Measurements from ENCODE around the gene CNST. TPM values are rescaled to one million over a fixed set of nuclear protein-coding genes. Genes with fewer than 3 reads are reported as not detected.

The CNST gene
- total and polyA plus RNA-seq, 2 of the 13 experiments (the other 11 are each of a cell fraction or from before 2014, with no cell fraction given): 6.3 to 12.4 TPM

DNA sequence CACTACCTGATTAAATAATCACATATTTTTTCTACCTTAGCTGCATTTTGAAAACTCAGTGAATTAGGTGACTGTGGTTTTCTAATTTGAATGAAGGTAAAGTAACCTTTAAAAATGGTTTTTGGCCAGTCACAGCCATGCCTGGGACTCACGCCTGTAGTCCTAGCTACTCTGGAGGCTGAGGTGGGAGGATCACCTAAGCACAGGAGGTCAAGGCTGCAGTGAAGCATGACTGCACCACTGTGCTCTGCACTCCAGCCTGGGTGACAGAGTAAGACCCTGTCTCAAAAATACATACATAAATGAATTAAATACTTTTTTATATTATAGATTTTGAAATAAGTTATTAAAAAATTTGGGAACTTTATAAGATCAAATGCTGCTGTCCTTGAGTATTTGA, 5.7 kb downstream of the CNST start:
- FAIRE-seq (no peak), DNase-seq (ENCODE audit: low spot score) (no peak), ATAC-seq (no peak)
- Histone ChIP-seq H4K20me1 (ENCODE audit: insufficient read depth, low read length) (0 out of 2 replicates have a peak, but pooled peaks cover 2% of the 10 kb centered on the region), H3K36me3 (replicated peaks in 1 of 2; ENCODE audit: control insufficient read depth in 1 of 2, insufficient read depth in 2 of 2, low read length in 2 of 2) (no peaks in the 10 kb centered on the region; a peak in 1 of 5 replicates), H3K4me1 (ENCODE audit: insufficient read depth, low read length) (peaks cover 40% of the 10 kb centered on the region), H3K27ac (ENCODE audit: extremely low read length, insufficient read depth, low read length) (no peak overlapping the region), H3K27me3 (ENCODE audit: control insufficient read depth in 1 of 2, insufficient read depth in 2 of 2, low read length in 2 of 2) (no peaks in the 10 kb centered on the region), H3K9me3 (ENCODE audit: low read length) (no peaks in the 10 kb centered on the region), H3K79me2 (ENCODE audit: insufficient read depth, low read length) (peaks cover 62% of the 10 kb centered on the region), H3K4me3 (replicated peaks in 1 of 3; ENCODE audit: insufficient read depth in 1 of 3, low read depth in 2 of 3, low read length in 3 of 3) (no peak overlapping the region), H3K9ac (ENCODE audit: insufficient read depth, low read depth, low read length) (no peak overlapping the region), H2AFZ (ENCODE audit: low read length) (no peak overlapping the region), H3K4me2 (ENCODE audit: low read depth, low read length) (no peak overlapping the region)
- in situ Hi-C loops (cut with HindIII; ENCODE audit: extremely low pct_ligation_motif_present, low pct_unique_long_range_greater_than_20kb) (no loop called here), intact Hi-C loops (cut with micrococcal nuclease; ENCODE audit: unreplicated experiment) (no loop called here)
- WGBS (ENCODE audit: low lambda C conversion rate): 100% methylated on average over 1 of the region's 1 CpG
- ChIA-PET POLR2A (interaction anchor here (1.9 kb wide), 1 partner anchor 11 kb away, joined by 8 read pairs; no protein-coding TSS in a partner anchor), CTCF (ENCODE audit: low intra/inter-chr PET ratio, low total read pairs) (no interaction called here)
- BruUV-seq (replicated peaks): no TSS peak
- peak; percentile 91 for TF ChIP-seq ZNF770 (CRISPR knock-in tag; IDR thresholded peaks at IDR 0.05)
- TF ChIP-seq ARNT2 (CRISPR knock-in tag; IDR thresholded peaks at IDR 0.05; ENCODE audit: low read depth): no peak
- TF ChIP-seq PHB2 (IDR thresholded peaks at IDR 0.05; ENCODE audit: partially characterized antibody): no peak

DNA sequence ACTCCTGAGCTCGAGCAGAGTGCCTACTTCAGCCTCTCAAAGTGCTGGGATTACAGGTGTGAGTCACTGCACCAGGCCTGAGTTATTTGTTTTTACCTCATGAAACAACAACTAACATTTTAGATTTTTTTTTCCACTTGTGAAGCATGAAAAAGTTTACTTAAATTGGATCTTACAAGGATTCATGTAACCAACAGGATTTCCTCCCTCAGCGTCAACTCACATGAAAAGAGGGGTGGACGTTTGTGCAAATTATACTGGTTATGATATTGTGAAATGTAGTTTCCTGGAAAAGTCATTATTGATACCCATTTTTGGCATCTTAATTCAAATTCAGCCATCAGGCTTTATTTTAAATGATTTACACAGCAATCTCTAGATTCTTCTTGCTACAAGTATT, 6.5 kb downstream of the CNST start:
- ChIA-PET POLR2A (interaction anchor here (1.3 kb wide), 1 partner anchor 10 kb away, joined by 6 read pairs; no protein-coding TSS in a partner anchor), CTCF (ENCODE audit: low intra/inter-chr PET ratio, low total read pairs) (no interaction called here)
- Histone ChIP-seq H3K4me2 (ENCODE audit: low read depth, low read length) (no peak overlapping the region), H3K79me2 (ENCODE audit: insufficient read depth, low read length) (peaks cover 62% of the 10 kb centered on the region), H4K20me1 (ENCODE audit: insufficient read depth, low read length) (0 out of 2 replicates have a peak, but pooled peaks cover 2% of the 10 kb centered on the region), H3K4me3 (replicated peaks in 1 of 3; ENCODE audit: insufficient read depth in 1 of 3, low read depth in 2 of 3, low read length in 3 of 3) (no peak overlapping the region), H3K9me3 (ENCODE audit: low read length) (no peaks in the 10 kb centered on the region), H2AFZ (ENCODE audit: low read length) (no peak overlapping the region), H3K9ac (ENCODE audit: insufficient read depth, low read depth, low read length) (no peak overlapping the region), H3K36me3 (replicated peaks in 1 of 2; ENCODE audit: control insufficient read depth in 1 of 2, insufficient read depth in 2 of 2, low read length in 2 of 2) (no peaks in the 10 kb centered on the region; a peak in 1 of 5 replicates), H3K27ac (ENCODE audit: extremely low read length, insufficient read depth, low read length) (no peak overlapping the region), H3K27me3 (ENCODE audit: control insufficient read depth in 1 of 2, insufficient read depth in 2 of 2, low read length in 2 of 2) (no peaks in the 10 kb centered on the region), H3K4me1 (ENCODE audit: insufficient read depth, low read length) (peaks cover 45% of the 10 kb centered on the region)
- no peak for DNase-seq (ENCODE audit: low spot score)
- no TSS peak for BruUV-seq (replicated peaks)
- intact Hi-C loops (cut with micrococcal nuclease; ENCODE audit: unreplicated experiment) (no loop called here), in situ Hi-C loops (cut with HindIII; ENCODE audit: extremely low pct_ligation_motif_present, low pct_unique_long_range_greater_than_20kb) (no loop called here)
- FAIRE-seq: no peak
- no peak for ATAC-seq
- WGBS (ENCODE audit: low lambda C conversion rate): 92% methylated on average over 3 of the region's 3 CpGs
- no peak for TF ChIP-seq HNF1A (IDR thresholded peaks at IDR 0.05; ENCODE audit: low read depth)
- no peak for TF ChIP-seq HNF1A (CRISPR knock-in tag; IDR thresholded peaks at IDR 0.05; ENCODE audit: borderline replicate concordance)
- TF ChIP-seq THAP8 (CRISPR knock-in tag; IDR thresholded peaks at IDR 0.05; ENCODE audit: borderline replicate concordance): no peak
- no peak for TF ChIP-seq ZNF101 (CRISPR knock-in tag; IDR thresholded peaks at IDR 0.05; ENCODE audit: borderline replicate concordance, low read depth)
- no peak for TF ChIP-seq NCOA2 (CRISPR knock-in tag; IDR thresholded peaks at IDR 0.05)
- TF ChIP-seq FOXC1 (CRISPR knock-in tag; IDR thresholded peaks at IDR 0.05; ENCODE audit: borderline replicate concordance): no peak

Data from HepG2 (cell line).